Activated CD4-positive, alpha-beta T cell treated with anti-CD3 and anti-CD28 coated beads, Interleukin-2, Interleukin-6, amounts not matched to agents 100 ng/mL and 50 ng/mL, durations not matched to agents 16 hours and 8 hours (primary cell): ENCODE data around the gene SLC35B4.

ENCODE experiments used
- DNase-seq: peaks from one replicate; pipeline ENCODE4 v3.0.0-alpha.2; 2020

Gene SLC35B4

DNA sequence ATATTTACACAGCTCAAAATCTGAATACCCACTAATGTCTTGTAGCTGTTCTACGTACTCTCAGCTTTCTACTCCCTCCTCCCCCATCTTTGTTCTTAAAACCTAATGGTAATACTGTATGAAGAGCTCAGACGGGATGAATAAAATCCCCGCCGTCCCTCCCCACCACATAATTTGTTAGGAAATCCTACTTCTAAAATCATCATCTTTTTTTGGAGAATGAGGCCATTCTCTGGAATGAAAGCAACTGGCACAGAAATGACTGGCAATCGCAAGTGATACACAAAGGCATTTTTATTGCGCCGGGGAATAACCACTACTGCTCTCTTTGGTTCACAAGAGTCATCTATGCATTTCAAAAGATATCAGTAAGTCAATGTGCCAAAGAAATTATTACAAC lies 27.3 kb downstream of the SLC35B4 start:
- DNase-seq, result no peak

DNA sequence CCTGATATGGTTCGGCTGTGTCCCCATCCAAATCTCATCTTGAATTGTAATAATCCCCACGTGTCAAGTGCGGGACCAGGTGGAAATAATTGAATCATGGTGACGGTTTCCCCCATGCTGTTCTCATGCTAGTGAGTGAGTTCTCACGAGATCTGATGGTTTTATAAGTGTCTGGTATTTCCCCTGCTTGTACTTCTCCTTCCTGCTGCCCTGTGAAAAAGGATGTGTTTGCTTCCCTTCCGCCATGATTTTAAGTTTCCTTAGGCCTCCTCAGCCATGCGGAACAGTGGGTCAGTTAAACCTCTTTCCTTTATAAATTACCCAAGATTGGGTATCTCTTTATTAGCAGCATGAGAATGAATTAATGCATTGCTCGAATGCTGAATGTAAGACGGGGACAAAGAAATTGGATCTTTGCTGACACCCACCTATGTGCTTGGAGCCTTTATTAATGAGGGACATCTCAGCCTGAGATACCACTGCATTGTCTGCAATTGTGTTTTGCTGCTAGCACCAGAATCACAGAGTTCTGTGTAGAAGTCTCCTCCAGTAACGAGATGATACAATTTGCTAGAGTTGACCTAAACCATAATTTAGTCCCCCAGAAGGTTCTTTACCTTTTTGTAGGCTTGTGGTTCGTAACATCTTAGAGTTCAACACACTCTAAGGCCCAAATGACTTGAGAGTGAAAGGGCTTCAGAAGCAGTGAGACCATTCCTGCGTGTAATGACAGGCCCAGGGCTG lies 28.6 kb downstream of the SLC35B4 start:
- no peak for DNase-seq

DNA sequence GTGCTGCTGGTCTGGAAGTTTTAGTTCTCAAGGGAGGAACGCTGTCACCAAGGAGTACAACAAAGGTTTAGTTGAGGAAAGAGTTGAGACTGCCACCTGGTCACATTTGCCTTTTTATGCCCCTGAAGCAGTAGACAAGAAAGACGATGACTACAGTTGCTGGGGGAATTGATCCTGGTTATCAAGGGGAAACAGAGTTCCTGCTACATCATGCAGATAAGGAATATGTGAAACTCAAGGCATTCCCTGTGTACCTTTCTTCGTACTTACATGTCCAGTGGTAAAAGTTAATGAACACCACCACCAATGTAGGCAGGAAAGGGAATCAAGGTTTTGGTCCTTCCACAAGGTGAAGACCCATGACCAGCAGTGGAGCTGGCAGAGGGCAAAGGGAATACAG lies 31.8 kb downstream of the SLC35B4 start:
- DNase-seq, result no peak

DNA sequence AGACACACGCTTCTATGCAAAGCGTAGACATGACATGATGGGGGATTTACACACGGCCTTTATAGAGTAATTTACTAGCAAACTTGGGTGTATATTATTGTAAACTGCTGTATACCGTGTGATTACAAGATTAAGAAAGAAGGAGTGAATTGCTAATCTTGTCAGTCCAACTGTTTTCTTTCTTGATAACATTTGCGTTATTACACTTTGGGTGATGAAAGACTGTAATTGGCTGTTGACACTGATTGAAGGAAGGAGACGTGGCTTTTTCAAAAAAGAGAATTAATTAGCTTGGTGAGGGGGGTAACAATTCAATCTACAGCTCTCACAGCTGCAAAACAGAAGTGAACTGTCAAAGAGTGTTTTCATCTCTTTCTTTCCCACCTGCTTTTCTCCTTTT lies 32.7 kb downstream of the SLC35B4 start:
- no peak for DNase-seq

DNA sequence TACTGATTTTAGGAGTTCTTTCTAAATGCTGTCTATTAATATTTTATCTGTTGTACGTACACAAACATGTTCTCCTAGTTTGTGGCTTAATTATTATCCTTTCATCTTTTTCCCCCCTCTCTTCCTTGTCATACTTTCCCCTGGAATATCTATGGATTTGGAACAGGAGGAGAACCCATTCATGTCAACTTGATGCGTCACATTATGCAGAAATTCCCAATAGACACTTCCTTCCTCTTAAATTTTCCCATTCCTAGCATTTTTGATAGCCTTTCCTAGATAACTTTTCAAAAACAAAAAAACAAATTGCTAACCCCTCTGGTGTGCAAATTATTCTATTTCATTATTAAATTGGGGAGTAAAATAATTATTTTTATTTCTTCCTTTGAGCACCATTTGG lies 36.2 kb downstream of the SLC35B4 start:
- DNase-seq, result no peak

DNA sequence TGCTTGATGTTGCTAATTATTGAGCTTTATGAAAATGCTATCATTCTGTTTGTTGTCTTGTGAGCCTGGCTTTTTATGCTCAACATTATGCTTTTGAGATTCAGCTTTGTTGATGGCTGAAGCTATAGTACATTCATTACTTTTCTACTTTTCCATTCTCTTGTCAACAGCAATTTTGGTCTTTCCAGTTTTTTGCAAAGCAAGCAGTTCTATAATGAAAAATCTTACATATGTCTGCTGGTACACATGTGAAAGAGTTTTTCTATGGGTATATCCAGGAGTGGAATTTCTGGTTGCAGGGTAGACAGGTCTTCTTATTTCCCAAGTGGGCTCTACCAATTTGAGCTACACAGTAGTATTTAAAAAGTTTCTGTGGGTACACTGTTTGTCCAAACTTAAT lies 36.8 kb downstream of the SLC35B4 start:
- no peak for DNase-seq

DNA sequence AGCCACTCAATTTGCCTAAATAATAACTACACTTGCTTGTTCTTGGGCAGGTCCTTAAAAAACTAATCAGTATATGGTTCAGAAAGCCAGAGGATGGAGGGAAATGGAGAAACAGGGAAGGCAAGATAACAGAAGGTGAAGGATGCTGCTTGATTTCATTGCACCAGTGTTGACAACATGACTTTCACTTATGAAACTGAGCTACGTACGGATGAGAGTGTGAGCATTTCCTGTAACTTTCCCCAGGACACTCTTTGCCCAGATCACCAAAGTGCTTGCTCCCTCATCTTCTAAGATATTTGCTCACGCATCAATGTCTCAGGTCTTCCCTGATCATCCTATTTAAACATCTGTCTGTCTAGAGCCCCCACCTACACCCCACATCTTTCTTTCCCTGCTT lies 37.4 kb downstream of the SLC35B4 start:
- no peak for DNase-seq

DNA sequence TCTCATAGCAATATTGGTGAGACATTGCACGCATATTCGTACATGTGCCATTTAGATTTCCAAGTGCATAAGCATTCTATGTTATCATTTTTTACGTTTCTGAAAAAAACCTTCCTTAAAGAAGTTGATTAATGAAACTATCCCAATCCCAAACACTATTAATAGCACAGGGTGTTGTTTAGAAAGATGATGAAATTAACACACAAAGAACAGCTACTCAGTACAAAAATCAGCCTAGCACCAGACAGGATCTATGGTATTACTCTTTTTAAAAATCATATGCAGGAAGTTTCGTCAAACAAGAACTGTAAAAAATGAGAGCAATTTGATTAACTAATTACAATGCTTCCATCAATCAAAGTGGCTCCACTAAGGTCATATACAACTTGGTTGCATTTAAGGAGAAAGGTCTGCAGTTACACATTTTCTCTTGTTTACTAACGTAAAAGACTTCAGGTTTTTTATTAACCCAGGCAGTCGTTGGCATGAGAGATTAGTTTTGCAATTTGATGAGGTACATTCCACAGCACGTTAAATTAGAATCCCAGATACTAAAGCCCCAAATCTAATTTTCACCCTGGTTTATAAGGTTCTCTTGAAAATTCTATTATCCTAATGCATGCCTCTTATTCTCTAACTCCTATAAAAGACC lies 38.1 kb downstream of the SLC35B4 start:
- no peak for DNase-seq

DNA sequence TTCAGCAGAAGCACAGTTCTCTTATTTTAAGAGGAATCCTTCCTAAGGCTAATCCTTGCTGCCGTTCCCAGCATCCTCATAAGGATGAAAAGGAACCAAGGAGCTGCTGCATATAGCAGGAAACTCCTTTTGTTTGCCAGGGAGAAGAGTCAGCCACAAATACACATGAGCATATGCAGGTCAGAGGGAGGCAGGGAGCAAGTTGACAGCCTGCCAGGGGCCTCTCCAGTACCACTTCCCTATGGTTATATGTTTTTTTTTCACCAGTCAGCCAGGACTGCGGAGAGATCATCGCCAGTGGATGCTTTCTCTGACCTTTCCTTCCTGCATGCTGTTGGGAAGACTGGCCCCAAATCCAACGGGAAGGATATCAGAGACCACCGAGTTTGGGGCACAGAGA lies 39.8 kb downstream of the SLC35B4 start:
- no peak for DNase-seq

DNA sequence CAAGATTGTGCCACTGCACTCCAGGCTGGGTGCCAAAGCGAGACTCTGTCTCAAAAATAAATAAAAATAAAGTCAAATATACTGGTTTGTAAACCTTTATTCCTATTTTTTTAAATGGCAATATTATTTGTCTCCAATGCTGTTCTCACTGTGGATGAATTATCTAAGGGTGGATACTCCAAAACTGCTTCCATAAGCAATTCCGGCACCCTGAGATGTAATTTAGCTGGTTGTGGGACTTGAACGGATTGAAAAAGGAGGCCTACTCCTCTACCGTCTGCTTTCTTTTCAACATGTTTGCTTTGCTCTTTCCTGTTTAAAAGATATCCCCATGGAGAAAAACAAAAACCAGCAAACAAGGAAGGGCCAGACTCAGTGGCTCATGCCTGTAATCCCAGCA lies 54.4 kb downstream of the SLC35B4 start:
- DNase-seq, result no peak

DNA sequence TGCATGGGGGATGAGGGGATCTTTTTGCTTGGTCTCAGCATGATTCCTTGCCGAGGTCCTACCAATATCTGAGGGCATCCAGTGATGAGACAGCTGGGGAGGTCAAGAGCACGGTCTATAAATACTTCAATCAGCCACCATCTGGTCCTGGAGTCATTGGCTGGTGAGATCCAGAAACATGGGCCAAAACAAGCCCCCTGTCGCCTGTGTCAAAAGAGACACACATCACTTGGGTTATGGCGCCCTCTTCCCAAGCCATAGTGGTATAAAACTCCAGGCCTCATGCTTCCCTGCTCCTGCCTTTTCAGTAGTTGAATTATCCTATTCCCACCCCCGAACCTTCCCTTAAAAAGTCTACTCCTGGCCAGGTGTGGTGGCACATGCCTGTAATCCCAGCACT lies 60.9 kb downstream of the SLC35B4 start:
- no peak for DNase-seq

DNA sequence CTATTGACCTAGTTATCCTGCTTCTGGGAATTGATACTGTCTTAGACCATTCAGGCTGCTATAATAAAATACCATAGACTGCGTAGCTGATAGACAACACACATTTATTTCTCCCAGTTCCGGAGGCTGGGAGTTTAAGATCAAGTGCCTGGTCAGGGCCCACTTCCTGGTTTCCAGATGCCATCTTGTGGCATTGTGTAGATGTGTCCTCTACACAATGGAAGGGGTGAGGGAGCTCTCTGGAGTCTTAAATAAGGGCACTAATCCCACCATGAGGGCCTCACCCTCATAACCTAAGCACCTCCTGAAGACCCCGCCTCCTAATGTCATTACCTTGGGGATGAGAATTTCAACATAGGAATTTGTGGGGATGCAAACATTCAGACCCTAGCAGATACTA lies 62.4 kb downstream of the SLC35B4 start:
- DNase-seq, result peak; percentile 1

DNA sequence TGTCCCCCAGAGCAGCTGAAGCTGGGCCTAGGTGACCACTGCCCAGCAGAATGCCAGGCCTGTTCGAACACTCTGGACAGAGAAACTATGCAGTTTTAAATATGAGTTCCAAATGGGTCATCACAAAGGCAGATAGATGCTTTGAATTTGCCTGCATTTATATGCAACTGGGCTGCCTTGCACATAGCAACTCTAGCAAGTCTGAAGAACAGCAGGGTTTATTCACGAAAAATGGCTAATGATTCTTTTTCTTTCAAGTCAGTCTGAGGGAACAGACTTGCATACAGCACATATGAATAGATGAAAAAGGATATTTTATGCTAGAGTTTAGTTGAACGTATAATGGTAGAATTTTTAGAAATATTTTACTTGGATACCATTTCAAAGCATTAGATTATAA lies 68.5 kb downstream of the SLC35B4 start:
- DNase-seq, result no peak

DNA sequence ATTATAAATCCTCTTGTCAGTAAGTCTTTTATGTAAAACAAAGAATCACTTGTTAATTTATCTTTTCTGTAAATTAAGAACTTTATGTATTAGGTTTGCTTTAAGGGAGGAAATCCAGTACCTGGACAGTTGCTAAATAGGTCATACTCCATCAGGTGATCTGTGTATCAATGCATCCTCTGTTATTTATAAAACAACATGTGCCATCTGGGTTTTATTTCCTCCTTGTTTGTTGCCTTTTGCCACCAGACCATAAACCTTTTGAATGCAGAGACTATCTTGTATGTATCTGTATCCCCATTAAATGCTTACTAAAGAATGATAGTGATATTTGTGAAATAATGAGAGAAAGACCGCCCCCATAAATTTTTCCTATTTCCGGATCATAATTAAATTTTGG lies 70.0 kb downstream of the SLC35B4 start:
- no peak for DNase-seq

DNA sequence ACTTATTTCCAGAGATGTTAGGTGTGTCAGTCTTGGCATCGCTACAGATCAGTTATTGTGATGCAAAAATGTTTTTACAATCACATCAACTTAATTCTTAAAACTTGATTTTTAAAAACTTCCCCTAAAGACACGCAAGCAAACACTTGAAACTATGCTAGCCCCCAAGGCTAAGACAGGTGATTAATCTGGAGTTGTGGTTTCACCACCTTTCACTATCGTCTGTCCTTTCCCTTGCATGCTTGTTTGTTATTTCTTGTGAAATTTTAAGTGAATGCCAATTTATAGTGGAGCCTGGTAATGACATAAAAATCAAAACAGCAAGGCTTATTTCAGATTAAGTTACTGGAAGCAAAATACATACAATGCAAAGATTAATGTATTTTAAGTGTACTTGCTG lies 70.4 kb downstream of the SLC35B4 start:
- DNase-seq, result no peak

DNA sequence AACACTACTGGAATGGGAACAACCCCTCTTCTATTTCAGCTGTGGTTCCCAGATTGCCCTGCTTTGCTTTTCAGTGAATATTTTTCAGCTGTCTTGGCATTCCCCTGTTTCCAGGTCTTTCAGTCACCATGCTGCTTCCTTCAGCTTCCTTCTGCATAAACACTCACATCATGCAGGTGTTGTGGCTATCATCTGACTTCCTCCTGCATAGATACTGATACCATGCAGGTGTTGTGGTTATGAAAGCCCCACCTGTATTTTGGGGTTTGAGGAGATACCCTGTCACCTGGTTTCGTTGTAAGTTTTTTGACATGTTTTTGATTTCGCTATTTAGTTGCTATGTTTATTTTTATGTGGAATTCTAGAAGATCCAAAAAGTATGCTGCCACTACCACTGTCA lies 71.5 kb downstream of the SLC35B4 start:
- DNase-seq, result no peak
